Measurements from ENCODE around the gene CALR. TPM values are rescaled to one million over a fixed set of nuclear protein-coding genes. Genes with fewer than 3 reads are reported as not detected.
A peak's percentile ranks its signal among the peaks of the same experiment; 100 is the strongest.

The CALR gene
- total RNA-seq, 1 donor from 2014 or later, result 2,193 TPM

- peaks cover 19% of the 10 kb centered on the region for H3K27me3 Mint-ChIP-seq (ENCODE audit: low read depth, unreplicated experiment)
- no peak for FAIRE-seq
- H3K27ac Mint-ChIP-seq (ENCODE audit: unreplicated experiment), result no peak overlapping the region
Observed at GRCh38 chr19:12979974-12980373, 41.6 kb downstream of the CALR start.

GRCh38 chr19:12982648-12983047, 44.2 kb downstream of the CALR start:
- no peak overlapping the region for H3K27ac ChIP-seq (ENCODE audit: low read depth, low read length)
- DNase-seq (ENCODE audit: low read depth), result no peak
- no peak overlapping the region for H3K9ac ChIP-seq (ENCODE audit: low read length)
- H3K79me2 ChIP-seq (ENCODE audit: insufficient read depth, low read length), result no peaks in the 10 kb centered on the region
- H4K20me1 ChIP-seq (ENCODE audit: insufficient read depth, low read length), result no peaks in the 10 kb centered on the region
- Mint-ChIP-seq H3K4me3 (ENCODE audit: unreplicated experiment) (no peak overlapping the region), H3K9me3 (ENCODE audit: unreplicated experiment) (no peaks in the 10 kb centered on the region), H3K36me3 (ENCODE audit: low read depth, unreplicated experiment) (peaks cover 2% of the 10 kb centered on the region), H3K27me3 (ENCODE audit: low read depth, unreplicated experiment) (peaks cover 36% of the 10 kb centered on the region), H3K4me1 (ENCODE audit: low read depth, unreplicated experiment) (peaks cover 2% of the 10 kb centered on the region), H3K27ac (ENCODE audit: unreplicated experiment) (no peak overlapping the region)
- peaks cover 18% of the 10 kb centered on the region for H3K4me1 ChIP-seq (ENCODE audit: insufficient read depth, low read length)
- no peak overlapping the region for H2AFZ ChIP-seq (ENCODE audit: low read depth, low read length)
- no peaks in the 10 kb centered on the region for H3K27me3 ChIP-seq (ENCODE audit: insufficient read depth, low read length)
- no peak for TF ChIP-seq EZH2 (IDR thresholded peaks at IDR 0.05; ENCODE audit: insufficient read depth, low read length)
- TF ChIP-seq CTCF (IDR thresholded peaks at IDR 0.05; ENCODE audit: insufficient read depth, low read depth, low read length), result no peak
- no peak overlapping the region for H3K4me2 ChIP-seq (ENCODE audit: low read length)
- no peak for FAIRE-seq
- H3K36me3 ChIP-seq (ENCODE audit: insufficient read depth, low read length), result no peaks in the 10 kb centered on the region
- H3K9me3 ChIP-seq (ENCODE audit: insufficient read depth, low read depth, low read length), result no peaks in the 10 kb centered on the region
- H3K4me3 ChIP-seq (ENCODE audit: insufficient read depth, low read depth, low read length), result no peak overlapping the region

More at GRCh38 chr19:12979974-12980373, 41.6 kb downstream of the CALR start:
- DNase-seq (ENCODE audit: low read depth), result no peak
- Histone ChIP-seq H2AFZ (ENCODE audit: low read depth, low read length) (no peak overlapping the region), H3K79me2 (ENCODE audit: insufficient read depth, low read length) (no peaks in the 10 kb centered on the region), H3K9me3 (ENCODE audit: insufficient read depth, low read depth, low read length) (no peaks in the 10 kb centered on the region), H3K9ac (ENCODE audit: low read length) (no peak overlapping the region), H4K20me1 (ENCODE audit: insufficient read depth, low read length) (no peaks in the 10 kb centered on the region), H3K4me3 (ENCODE audit: insufficient read depth, low read depth, low read length) (no peak overlapping the region), H3K36me3 (ENCODE audit: insufficient read depth, low read length) (no peaks in the 10 kb centered on the region), H3K27ac (ENCODE audit: low read depth, low read length) (no peak overlapping the region), H3K27me3 (ENCODE audit: insufficient read depth, low read length) (no peaks in the 10 kb centered on the region), H3K4me1 (ENCODE audit: insufficient read depth, low read length) (peaks cover 8% of the 10 kb centered on the region), H3K4me2 (ENCODE audit: low read length) (no peak overlapping the region)
- no peak for TF ChIP-seq CTCF (IDR thresholded peaks at IDR 0.05; ENCODE audit: insufficient read depth, low read depth, low read length)
- TF ChIP-seq EZH2 (IDR thresholded peaks at IDR 0.05; ENCODE audit: insufficient read depth, low read length), result no peak
- no peak overlapping the region for H3K4me3 Mint-ChIP-seq (ENCODE audit: unreplicated experiment)
- peaks cover 2% of the 10 kb centered on the region for H3K4me1 Mint-ChIP-seq (ENCODE audit: low read depth, unreplicated experiment)
- H3K9me3 Mint-ChIP-seq (ENCODE audit: unreplicated experiment), result no peaks in the 10 kb centered on the region
- no peaks in the 10 kb centered on the region for H3K36me3 Mint-ChIP-seq (ENCODE audit: low read depth, unreplicated experiment)

GRCh38 chr19:12983091-12983490, 44.7 kb downstream of the CALR start:
- peak overlapping the region; percentile 84 for H3K9ac ChIP-seq (ENCODE audit: low read length)
- no peaks in the 10 kb centered on the region for H3K36me3 ChIP-seq (ENCODE audit: insufficient read depth, low read length)
- H3K9me3 ChIP-seq (ENCODE audit: insufficient read depth, low read depth, low read length), result no peaks in the 10 kb centered on the region
- H3K27ac ChIP-seq (ENCODE audit: low read depth, low read length), result peak overlapping the region; percentile 38
- FAIRE-seq (no peak), DNase-seq (ENCODE audit: low read depth) (no peak)
- H3K4me1 ChIP-seq (ENCODE audit: insufficient read depth, low read length), result peaks cover 18% of the 10 kb centered on the region
- no peaks in the 10 kb centered on the region for H4K20me1 ChIP-seq (ENCODE audit: insufficient read depth, low read length)
- TF ChIP-seq EZH2 (IDR thresholded peaks at IDR 0.05; ENCODE audit: insufficient read depth, low read length), result no peak
- no peak for TF ChIP-seq CTCF (IDR thresholded peaks at IDR 0.05; ENCODE audit: insufficient read depth, low read depth, low read length)
- peaks cover 2% of the 10 kb centered on the region for H3K36me3 Mint-ChIP-seq (ENCODE audit: low read depth, unreplicated experiment)
- peaks cover 2% of the 10 kb centered on the region for H3K4me1 Mint-ChIP-seq (ENCODE audit: low read depth, unreplicated experiment)
- no peaks in the 10 kb centered on the region for H3K27me3 ChIP-seq (ENCODE audit: insufficient read depth, low read length)
- H3K27me3 Mint-ChIP-seq (ENCODE audit: low read depth, unreplicated experiment), result peaks cover 35% of the 10 kb centered on the region
- H3K27ac Mint-ChIP-seq (ENCODE audit: unreplicated experiment), result no peak overlapping the region
- peak overlapping the region; percentile 48 for H3K4me3 ChIP-seq (ENCODE audit: insufficient read depth, low read depth, low read length)
- H2AFZ ChIP-seq (ENCODE audit: low read depth, low read length), result peak overlapping the region; percentile 60
- peak overlapping the region; percentile 97 for H3K4me2 ChIP-seq (ENCODE audit: low read length)
- no peaks in the 10 kb centered on the region for H3K9me3 Mint-ChIP-seq (ENCODE audit: unreplicated experiment)
- no peak overlapping the region for H3K4me3 Mint-ChIP-seq (ENCODE audit: unreplicated experiment)
- H3K79me2 ChIP-seq (ENCODE audit: insufficient read depth, low read length), result no peaks in the 10 kb centered on the region

Measured in astrocyte (in vitro differentiated cells and primary cell).